Progenitor cell of endocrine pancreas (in vitro differentiated cells): ENCODE measurements around the gene MYO1E. TPM values are rescaled to one million over a fixed set of nuclear protein-coding genes. Genes with fewer than 3 reads are reported as not detected.

Source experiments
- DNase-seq: peaks from one replicate; pipeline ENCODE4 v3.0.0; 2021; ENCODE audit warnings: low spot score; ENCODE audit not compliant: unreplicated experiment
- H3K27ac Mint-ChIP-seq: 2 replicates; pipeline ENCODE4 v1.8.0; 2021; ENCODE audit warnings: mild to moderate bottlenecking, moderate library complexity, mixed read lengths
- H3K27me3 Mint-ChIP-seq: 2 replicates; pipeline ENCODE4 v1.8.0; 2021; ENCODE audit warnings: mixed read lengths
- H3K36me3 Mint-ChIP-seq: 2 replicates; pipeline ENCODE4 v1.8.0; 2022; ENCODE audit warnings: mixed read lengths; ENCODE audit not compliant: insufficient read depth
- H3K4me1 Mint-ChIP-seq: 2 replicates; pipeline ENCODE4 v1.8.0; 2021; ENCODE audit warnings: low read depth, mixed read lengths
- H3K4me3 Mint-ChIP-seq: 2 replicates; pipeline ENCODE4 v1.8.0; 2021; ENCODE audit warnings: low read depth, mild to moderate bottlenecking, moderate library complexity, mixed read lengths
- H3K9me3 Mint-ChIP-seq: 2 replicates; pipeline ENCODE4 v1.8.0; 2021; ENCODE audit warnings: low read depth, mixed read lengths
- total RNA-seq: library from RNA; stranded (reverse); gene quantifications from 2 replicates; pipeline ENCODE4 v1.2.1, GENCODE V29; 2021
- TF ChIP-seq, protein P1 (sequence below): fragments of 200-600 bp; sonication (generic); IDR thresholded peaks from one replicate; pipeline ENCODE4 v1.5.0; 2021; ENCODE audit warnings: antibody characterized with exemption, mild to moderate bottlenecking; ENCODE audit not compliant: unreplicated experiment

MYO1E gene
- total RNA-seq, 1 donor from 2014 or later: 40.4 TPM

GRCh38 chr15:59230531-59231055 is 142.1 kb downstream of the MYO1E start:
- Mint-ChIP-seq H3K4me1 (no peaks in the 10 kb centered on the region), H3K9me3 (no peaks in the 10 kb centered on the region), H3K27me3 (no peaks in the 10 kb centered on the region), H3K27ac (no peak overlapping the region), H3K36me3 (peaks cover 5% of the 10 kb centered on the region), H3K4me3 (no peak overlapping the region)
- DNase-seq: no peak
- TF ChIP-seq, protein P1, sequence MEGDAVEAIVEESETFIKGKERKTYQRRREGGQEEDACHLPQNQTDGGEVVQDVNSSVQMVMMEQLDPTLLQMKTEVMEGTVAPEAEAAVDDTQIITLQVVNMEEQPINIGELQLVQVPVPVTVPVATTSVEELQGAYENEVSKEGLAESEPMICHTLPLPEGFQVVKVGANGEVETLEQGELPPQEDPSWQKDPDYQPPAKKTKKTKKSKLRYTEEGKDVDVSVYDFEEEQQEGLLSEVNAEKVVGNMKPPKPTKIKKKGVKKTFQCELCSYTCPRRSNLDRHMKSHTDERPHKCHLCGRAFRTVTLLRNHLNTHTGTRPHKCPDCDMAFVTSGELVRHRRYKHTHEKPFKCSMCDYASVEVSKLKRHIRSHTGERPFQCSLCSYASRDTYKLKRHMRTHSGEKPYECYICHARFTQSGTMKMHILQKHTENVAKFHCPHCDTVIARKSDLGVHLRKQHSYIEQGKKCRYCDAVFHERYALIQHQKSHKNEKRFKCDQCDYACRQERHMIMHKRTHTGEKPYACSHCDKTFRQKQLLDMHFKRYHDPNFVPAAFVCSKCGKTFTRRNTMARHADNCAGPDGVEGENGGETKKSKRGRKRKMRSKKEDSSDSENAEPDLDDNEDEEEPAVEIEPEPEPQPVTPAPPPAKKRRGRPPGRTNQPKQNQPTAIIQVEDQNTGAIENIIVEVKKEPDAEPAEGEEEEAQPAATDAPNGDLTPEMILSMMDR: no peak

GRCh38 chr15:59229453-59229852 is 143.2 kb downstream of the MYO1E start:
- no peaks in the 10 kb centered on the region for H3K27me3 Mint-ChIP-seq
- H3K9me3 Mint-ChIP-seq: no peaks in the 10 kb centered on the region
- H3K36me3 Mint-ChIP-seq: peaks cover 5% of the 10 kb centered on the region
- H3K27ac Mint-ChIP-seq: no peak overlapping the region
- no peaks in the 10 kb centered on the region for H3K4me1 Mint-ChIP-seq
- TF ChIP-seq, protein P1: no peak
- DNase-seq: no peak
- no peak overlapping the region for H3K4me3 Mint-ChIP-seq

GRCh38 chr15:59229015-59229414 is 143.7 kb downstream of the MYO1E start:
- no peaks in the 10 kb centered on the region for H3K9me3 Mint-ChIP-seq
- H3K27ac Mint-ChIP-seq: no peak overlapping the region
- H3K36me3 Mint-ChIP-seq: peaks cover 5% of the 10 kb centered on the region
- H3K4me3 Mint-ChIP-seq: no peak overlapping the region
- H3K27me3 Mint-ChIP-seq: no peaks in the 10 kb centered on the region
- TF ChIP-seq, protein P1: no peak
- no peaks in the 10 kb centered on the region for H3K4me1 Mint-ChIP-seq
- no peak for DNase-seq

DNA sequence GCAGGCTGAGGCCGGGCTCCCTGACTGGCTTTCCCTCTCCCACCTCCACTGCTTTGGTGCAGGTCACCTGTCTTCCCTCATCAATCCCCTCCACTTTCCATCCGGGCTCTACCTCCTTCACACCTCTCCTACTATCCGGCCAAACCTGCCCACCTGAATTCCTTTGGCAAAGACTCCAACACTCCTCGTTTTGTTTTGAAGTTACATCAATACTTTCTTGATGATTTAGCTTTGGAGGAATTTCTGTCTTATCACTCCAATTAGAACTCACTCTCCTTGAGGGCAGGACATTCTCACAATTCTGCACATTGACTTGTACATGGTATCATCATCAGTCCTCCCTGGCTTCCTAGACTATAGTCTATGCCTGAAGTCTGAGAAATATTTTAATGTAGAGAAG is 145.7 kb downstream of the MYO1E start:
- DNase-seq: no peak
- Mint-ChIP-seq H3K27me3 (no peaks in the 10 kb centered on the region), H3K27ac (no peak overlapping the region), H3K9me3 (no peaks in the 10 kb centered on the region), H3K36me3 (peaks cover 14% of the 10 kb centered on the region), H3K4me1 (no peaks in the 10 kb centered on the region), H3K4me3 (no peak overlapping the region)
- TF ChIP-seq, protein P1: no peak

DNA sequence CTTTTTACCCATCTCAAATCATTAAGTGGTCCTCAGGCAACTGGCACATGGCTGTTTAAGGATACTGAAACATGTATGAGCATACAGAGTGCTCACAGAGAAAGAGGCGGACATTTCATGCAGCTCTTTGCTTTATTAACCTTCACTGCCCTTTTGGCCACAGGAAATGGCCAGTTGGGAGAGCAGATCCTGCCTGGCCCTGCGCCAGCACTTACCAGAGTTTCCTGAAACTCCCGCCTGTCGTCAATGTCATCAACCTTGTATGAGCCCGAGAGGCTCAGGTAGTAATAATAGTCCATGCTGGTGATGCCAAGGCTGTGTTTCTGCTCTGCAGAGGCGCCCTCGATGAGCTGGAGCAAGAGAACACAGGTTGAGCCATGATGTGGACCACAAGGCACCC is 148.2 kb downstream of the MYO1E start:
- no peak for DNase-seq
- H3K36me3 Mint-ChIP-seq: peaks cover 20% of the 10 kb centered on the region
- TF ChIP-seq, protein P1: no peak
- H3K9me3 Mint-ChIP-seq: no peaks in the 10 kb centered on the region
- H3K27ac Mint-ChIP-seq: no peak overlapping the region
- no peaks in the 10 kb centered on the region for H3K27me3 Mint-ChIP-seq
- no peak overlapping the region for H3K4me3 Mint-ChIP-seq
- H3K4me1 Mint-ChIP-seq: no peaks in the 10 kb centered on the region
